H1 (cell line): ENCODE results near the gene RAD51B. TPM values are rescaled to one million over a fixed set of nuclear protein-coding genes. Genes with fewer than 3 reads are reported as not detected.

Source experiments
- TEAD4 ChIP-seq: IDR thresholded peaks from 2 replicates; pipeline ENCODE4 v1.6.1; 2012; ENCODE audit warnings: low read depth, low read length, inconsistent platforms, mixed read lengths
- polyA plus RNA-seq, 7 experiments: library from polyadenylated mRNA; depleted of rRNA in 3 of 7; stranded (reverse) in 5 of 7; unstranded in 2 of 7; fragments of >200 nt in 5 of 7; fragments of 200-250 nt in 2 of 7; gene quantifications; 1 replicate in 5 of 7; 2 replicates in 1 of 7; 4 replicates in 1 of 7; pipeline versions ENCODE4 v1.2.1 to v1.2.3, GENCODE V29; 2011 to 2013; ENCODE audit warnings: missing spikeins in 2 of 7, mixed read lengths in 2 of 7
- total RNA-seq: library from RNA; stranded (reverse); fragmentation: NEBNext Ultra II Directional; extraction: Animal tissue kit (Norgen Biotek cat#: 25700); gene quantifications from 2 replicates; pipeline ENCODE4 v1.2.1, GENCODE V29; 2021

RAD51B gene
- total and polyA plus RNA-seq, 2 of the 8 experiments (the other 6 are each of a cell fraction or from before 2014, with no cell fraction given): 3.9 to 14.9 TPM

GRCh38 chr14:68542346-68542745 is 722.8 kb downstream of the RAD51B start (continued):
- TF ChIP-seq TEAD4: no peak
